AG04450 (cell line): ENCODE data around the gene EPS8L3. TPM values are rescaled to one million over a fixed set of nuclear protein-coding genes. Genes with fewer than 3 reads are reported as not detected.

Experiments
- CTCF ChIA-PET: fragments of 300-600, 350-600 bp; formaldehyde crosslinking; extraction: SDS; loops from one replicate; lab custom pipeline; 2022; ENCODE audit warnings: antibody characterized with exemption, inconsistent platforms; lab: Charles Lee
- POLR2A ChIA-PET: fragments of 350-600 bp; formaldehyde crosslinking; extraction: SDS; loops from one replicate; lab custom pipeline; 2021; ENCODE audit warnings: antibody characterized with exemption, inconsistent platforms; lab: Yijun Ruan, JAX
- DNase-seq: peaks from one replicate; pipeline ENCODE4 v3.0.0-alpha.2; 2011; ENCODE audit warnings: low read depth, low spot score
- H3K27ac ChIP-seq: one replicate; pipeline ENCODE4 v1.5.1; 2012; ENCODE audit warnings: low read depth, low read length, control low read depth
- H3K27me3 ChIP-seq: one replicate; pipeline ENCODE4 v1.6.0; 2012; ENCODE audit warnings: low read length; ENCODE audit not compliant: control insufficient read depth, insufficient read depth
- H3K4me3 ChIP-seq: 2 replicates; pipeline ENCODE4 v1.5.1; 2011; ENCODE audit warnings: mild to moderate bottlenecking, low read depth, low read length, control low read depth
- H3K9me3 ChIP-seq: 2 replicates; pipeline ENCODE4 v1.5.1; 2012; ENCODE audit warnings: low read length; ENCODE audit not compliant: control insufficient read depth, insufficient read depth
- polyA plus RNA-seq: library from polyadenylated mRNA; depleted of rRNA; stranded (reverse); fragments of >200 nt; gene quantifications from 2 replicates; pipeline ENCODE4 v1.2.3, GENCODE V29; 2011
- TF ChIP-seq, protein P1 (sequence below): IDR thresholded peaks from 2 replicates; pipeline ENCODE4 v1.5.1; 2011; ENCODE audit warnings: low read depth, low read length, control low read depth, inconsistent platforms

EPS8L3 gene
- polyA plus RNA-seq, 1 experiment = not detected

DNA sequence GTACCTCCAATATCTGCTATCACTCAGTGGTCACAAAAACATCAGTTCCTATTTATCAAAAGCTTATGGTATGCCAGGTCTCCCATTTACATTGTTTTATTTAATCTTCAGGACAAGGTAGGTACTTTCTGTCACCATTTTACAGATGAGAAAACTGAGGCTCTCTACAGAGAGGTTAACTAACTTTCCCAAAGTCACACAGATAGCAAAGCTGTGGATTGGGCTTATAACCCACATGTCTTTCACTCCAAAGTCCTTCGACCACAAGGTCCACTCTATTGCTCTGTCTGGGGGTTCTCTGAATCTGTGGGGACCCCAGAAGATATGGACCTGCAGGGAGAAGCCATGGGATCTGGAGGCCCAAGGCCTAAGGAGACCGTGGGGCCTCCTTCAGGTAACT lies 26.6 kb upstream of the EPS8L3 start:
- no peak overlapping the region for H3K27ac ChIP-seq
- peaks cover 8% of the 10 kb centered on the region for H3K9me3 ChIP-seq
- ChIA-PET CTCF (interaction anchor here (0.6 to 3.5 kb wide), 9 partner anchors 8 to 194 kb away, joined by 3 to 31 read pairs (median 7); partner anchors contain the start of gene AHCYL1), POLR2A (interaction anchor here (1.1 kb wide), 1 partner anchor 194 kb away, joined by 3 read pairs; the partner anchor contains the start of gene AHCYL1)
- TF ChIP-seq, protein P1, sequence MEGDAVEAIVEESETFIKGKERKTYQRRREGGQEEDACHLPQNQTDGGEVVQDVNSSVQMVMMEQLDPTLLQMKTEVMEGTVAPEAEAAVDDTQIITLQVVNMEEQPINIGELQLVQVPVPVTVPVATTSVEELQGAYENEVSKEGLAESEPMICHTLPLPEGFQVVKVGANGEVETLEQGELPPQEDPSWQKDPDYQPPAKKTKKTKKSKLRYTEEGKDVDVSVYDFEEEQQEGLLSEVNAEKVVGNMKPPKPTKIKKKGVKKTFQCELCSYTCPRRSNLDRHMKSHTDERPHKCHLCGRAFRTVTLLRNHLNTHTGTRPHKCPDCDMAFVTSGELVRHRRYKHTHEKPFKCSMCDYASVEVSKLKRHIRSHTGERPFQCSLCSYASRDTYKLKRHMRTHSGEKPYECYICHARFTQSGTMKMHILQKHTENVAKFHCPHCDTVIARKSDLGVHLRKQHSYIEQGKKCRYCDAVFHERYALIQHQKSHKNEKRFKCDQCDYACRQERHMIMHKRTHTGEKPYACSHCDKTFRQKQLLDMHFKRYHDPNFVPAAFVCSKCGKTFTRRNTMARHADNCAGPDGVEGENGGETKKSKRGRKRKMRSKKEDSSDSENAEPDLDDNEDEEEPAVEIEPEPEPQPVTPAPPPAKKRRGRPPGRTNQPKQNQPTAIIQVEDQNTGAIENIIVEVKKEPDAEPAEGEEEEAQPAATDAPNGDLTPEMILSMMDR = no peak
- peaks cover 2% of the 10 kb centered on the region for H3K27me3 ChIP-seq
- H3K4me3 ChIP-seq = no peak overlapping the region
- no peak for DNase-seq

DNA sequence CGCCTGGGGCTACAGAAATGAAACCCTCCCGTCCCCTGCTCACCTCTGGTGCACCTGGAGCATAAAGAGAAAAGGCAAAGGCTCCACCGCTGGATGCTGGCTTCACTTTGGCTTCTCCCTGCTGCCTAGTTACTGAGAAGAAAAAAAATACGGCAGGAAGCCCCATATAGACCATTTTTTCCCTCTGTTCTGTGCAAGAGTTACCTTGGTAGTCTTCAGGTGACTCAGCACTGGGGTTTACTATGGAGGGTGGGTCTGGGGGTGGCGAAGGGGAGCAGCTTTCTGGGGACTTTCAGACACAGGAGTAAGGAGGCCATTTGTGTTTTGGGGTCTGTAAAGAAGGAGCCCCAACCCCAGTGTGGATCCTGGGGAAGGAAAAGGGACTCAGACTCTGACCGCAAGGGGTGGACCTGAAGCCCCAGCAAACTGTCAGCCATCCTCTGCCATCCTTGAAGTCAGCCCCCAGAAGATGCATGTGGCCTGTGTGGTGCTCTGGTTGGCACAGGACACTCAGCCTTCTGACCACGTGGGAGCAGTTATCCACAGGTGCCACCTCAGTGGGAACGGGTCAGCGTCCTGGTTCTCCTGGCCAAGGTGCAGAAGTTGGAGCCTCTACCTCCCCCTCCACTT lies 25.9 kb upstream of the EPS8L3 start:
- no peak overlapping the region for H3K27ac ChIP-seq
- no peak overlapping the region for H3K4me3 ChIP-seq
- POLR2A ChIA-PET = no interaction called here
- H3K9me3 ChIP-seq = peaks cover 8% of the 10 kb centered on the region
- H3K27me3 ChIP-seq = peaks cover 2% of the 10 kb centered on the region
- DNase-seq = no peak
- CTCF ChIA-PET = interaction anchor here (0.6 to 21.6 kb wide), 6 partner anchors 13 to 232 kb away, joined by 3 to 535 read pairs (median 5); partner anchors contain the start of gene AHCYL1
- TF ChIP-seq, protein P1 = no peak

DNA sequence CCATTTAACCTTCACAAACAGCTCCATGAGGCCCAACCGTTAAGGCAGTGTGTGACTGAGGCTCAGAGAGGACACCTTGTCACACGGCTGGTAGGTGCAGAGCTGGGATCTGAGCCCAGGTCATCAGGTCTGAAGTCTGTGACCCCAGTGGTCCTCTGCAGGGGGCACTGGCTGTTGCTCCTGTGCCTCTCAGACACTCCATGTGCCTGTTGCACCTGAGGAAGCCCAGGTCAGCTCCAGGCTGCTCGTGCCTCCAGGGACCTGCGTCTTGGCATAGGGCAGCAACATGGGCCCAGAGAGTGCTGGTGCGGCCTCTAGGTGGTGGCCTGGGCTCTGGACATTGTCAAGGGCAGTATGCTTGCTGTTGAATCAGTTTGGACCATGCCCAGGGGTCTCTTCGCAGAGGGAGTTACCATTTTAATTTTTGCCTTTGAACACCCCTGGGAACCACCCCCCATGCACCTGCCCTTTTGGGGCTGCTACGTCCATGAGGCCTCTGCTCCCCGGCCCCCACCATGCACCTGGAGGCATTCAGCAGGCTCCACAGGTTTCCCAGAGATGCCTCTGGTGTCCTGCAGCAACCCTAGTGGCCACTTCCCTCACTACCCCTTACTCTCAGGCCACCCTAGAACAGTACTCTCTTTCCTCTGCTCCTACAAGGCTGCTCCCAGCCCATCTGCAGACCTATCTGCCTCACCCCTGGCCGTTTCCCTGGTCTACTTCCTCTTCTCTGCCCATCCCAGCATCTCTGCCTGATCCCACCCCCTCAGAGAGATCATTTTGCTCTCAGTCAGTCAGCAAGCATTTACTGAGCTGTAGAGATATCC lies 25.2 kb upstream of the EPS8L3 start:
- peaks cover 2% of the 10 kb centered on the region for H3K27me3 ChIP-seq
- no peak overlapping the region for H3K27ac ChIP-seq
- ChIA-PET CTCF (interaction anchor here (0.6 to 21.6 kb wide), 6 partner anchors 12 to 232 kb away, joined by 3 to 535 read pairs (median 4); partner anchors contain the start of gene AHCYL1), POLR2A (no interaction called here)
- H3K9me3 ChIP-seq = peaks cover 8% of the 10 kb centered on the region
- no peak overlapping the region for H3K4me3 ChIP-seq
- DNase-seq = no peak
- TF ChIP-seq, protein P1 = peak; percentile 59

DNA sequence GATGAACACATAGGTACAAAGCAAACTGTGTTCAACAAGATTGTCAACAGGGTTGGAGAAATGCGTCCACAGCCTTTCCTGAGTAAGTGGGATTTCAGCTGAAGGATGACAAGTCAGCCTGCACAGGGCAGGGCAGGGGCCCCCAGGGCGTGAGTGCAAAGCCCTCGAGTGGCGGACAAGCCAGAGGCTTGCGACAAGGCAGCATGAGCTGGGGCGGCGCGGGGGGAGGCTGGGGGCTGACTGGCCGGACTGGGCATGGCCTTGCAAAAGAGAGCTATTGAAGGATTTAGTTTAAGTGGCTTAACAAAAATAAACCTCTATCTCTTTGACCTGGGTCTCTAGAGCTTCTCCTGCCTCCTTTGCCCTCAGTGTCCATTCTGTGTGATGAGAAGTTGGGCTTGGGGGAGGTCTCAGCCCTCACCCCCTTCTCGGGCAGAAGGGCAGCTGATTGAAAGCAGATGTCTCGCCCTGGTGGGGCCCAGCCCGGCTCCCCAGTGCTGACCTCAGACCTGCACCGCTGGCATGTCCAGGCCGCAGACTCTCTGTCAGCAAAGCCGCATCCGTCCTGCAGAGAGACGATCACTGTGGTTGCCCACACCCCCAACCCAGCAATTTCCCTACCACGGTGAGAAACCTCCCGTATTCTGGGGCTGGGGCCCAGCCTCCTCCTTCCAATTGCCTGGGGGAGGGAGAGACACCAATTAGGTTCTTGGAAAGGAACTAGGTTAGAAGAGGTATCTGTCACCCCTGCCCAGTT lies 24.3 kb upstream of the EPS8L3 start:
- no peak overlapping the region for H3K27ac ChIP-seq
- peaks cover 8% of the 10 kb centered on the region for H3K9me3 ChIP-seq
- ChIA-PET POLR2A (no interaction called here), CTCF (interaction anchor here (1.1 to 21.6 kb wide), 3 partner anchors 11 to 224 kb away, joined by 3 to 535 read pairs (median 4); partner anchors contain the start of gene AHCYL1)
- peaks cover 2% of the 10 kb centered on the region for H3K27me3 ChIP-seq
- TF ChIP-seq, protein P1 = no peak
- no peak overlapping the region for H3K4me3 ChIP-seq
- DNase-seq = no peak
